Epithelial cell of prostate (primary cell): Measurements from ENCODE around the gene MARF1.

Source experiments
- DNase-seq: peaks from one replicate; pipeline ENCODE4 v3.0.0-alpha.2; 2011; ENCODE audit warnings: low read depth, low spot score
- H3K27ac ChIP-seq: fragments of 450-650 bp; 2 replicates; pipeline ENCODE4 v1.5.1; 2017; ENCODE audit warnings: mild to moderate bottlenecking

The MARF1 gene

DNA sequence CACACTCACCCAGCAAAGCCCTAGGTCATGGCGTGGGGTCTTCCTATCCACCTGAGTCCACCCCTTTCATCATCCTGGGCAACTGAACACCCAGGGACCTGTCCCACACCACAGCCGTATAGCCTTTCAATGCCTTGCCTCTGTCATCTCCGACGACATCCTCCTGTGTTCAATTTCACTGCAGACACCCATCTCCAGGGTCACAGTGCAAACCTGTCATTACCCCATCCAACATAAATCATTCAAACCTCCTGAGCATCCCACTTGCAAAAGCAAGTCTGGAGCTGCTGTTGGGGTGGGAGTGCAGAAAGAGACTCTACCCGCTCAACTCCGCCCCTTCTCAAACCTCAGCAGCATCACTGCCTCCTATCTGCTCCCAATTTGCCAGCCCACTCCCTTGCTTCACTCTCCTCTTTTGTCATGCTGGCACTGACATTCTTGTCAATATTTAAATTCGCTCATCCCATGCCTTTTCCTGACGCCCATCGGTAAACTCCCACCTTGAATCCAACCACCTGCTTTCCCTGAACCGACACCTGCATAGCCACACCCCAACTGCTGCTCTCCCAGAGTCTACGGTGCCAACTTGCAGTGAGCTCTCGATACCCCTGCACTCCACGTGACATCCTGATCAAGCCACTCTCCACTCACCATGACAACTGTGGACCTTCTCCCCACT, 37.0 kb downstream of the MARF1 start:
- DNase-seq: no peak
- H3K27ac ChIP-seq: peak overlapping the region; percentile 27

DNA sequence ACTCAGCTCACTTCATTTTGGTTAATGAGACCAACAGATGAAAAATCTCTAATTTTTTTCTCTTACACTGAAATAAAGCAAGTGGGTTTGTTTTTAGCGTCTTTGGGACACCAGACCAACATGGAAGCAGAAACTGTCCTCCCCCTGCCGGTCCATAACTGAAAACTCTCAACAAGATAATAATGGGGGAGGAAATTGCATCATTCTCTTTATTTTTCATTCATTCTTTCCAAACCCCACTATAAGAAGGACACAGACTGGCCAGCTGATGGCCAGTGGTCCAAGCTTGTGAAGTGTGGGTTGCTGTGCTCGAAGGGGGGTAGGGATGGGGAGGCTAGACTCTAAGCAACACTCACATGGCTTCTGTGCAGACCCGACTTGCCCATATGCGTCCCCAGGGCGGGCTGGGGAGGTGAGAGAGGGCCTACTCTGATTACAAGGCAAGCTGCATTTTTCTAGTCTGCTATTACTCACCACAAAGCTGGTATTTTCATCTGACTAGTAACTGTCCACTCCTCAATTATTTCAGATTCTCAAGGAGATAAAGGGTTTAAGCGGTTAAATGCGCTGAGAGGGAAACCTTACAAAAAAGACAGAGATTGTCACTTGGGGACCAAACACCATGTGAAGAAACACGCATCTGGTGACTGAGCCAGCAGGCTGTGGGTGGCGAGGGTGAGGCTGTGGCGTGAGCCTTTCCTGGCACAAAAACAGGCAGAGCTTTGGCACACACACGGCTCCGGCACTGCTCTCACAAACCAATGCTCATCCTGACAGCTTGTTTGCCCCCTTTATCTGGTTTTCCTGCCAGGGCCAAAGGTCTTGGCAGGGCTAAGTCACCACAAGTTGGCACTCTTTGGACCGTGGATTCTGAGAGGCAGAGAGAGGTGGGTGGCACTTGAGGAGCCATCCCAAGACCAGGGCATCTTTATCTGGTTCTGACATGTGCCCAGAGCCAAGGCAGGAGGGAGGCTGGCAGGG, 38.2 kb downstream of the MARF1 start:
- no peak for DNase-seq
- H3K27ac ChIP-seq: peak overlapping the region; percentile 29

DNA sequence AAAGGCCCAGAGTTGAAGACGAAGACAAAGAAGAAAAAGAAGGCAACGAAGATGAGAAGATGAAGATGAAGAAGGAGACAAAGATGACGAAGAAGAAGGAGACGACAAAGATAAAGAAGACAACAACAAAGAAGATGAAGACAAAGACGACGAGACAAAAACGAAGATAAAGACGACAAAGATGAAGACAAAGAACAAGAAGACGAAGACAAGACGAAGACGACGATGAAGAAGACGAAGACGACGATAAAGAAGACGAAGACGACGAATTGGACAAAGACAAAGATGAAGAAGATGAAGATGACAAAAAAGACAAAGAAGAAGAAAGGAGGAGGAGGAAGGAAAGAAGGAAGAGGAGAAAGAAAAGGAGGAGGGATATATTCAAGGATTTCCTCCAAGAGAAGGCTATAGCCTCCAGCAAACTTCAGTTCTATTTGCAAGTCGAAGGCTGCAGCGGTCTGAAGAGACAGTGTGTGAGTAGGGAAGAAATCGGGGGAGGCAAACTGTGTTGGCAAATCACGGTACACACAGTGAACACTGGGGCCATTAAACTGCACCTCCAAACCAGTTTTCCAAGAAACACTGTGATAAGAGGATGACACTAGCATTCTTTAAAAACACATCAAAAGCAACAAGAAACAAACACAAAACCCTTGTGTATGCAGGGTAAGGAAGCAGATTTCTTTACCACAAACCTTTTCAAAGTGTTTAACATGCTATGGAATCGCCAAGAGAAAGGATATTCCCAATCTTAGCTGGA, 40.5 kb downstream of the MARF1 start:
- DNase-seq: no peak

GRCh38 chr16:15601212-15601879, 41.6 kb downstream of the MARF1 start:
- no peak for DNase-seq
- no peak overlapping the region for H3K27ac ChIP-seq

More for the DNA sequence above, 40.5 kb downstream of the MARF1 start:
- H3K27ac ChIP-seq: no peak overlapping the region

GRCh38 chr16:15599303-15600070, 43.5 kb downstream of the MARF1 start:
- H3K27ac ChIP-seq: no peak overlapping the region
- DNase-seq: no peak

- no peak for DNase-seq
- no peak overlapping the region for H3K27ac ChIP-seq
These were observed 44.2 kb downstream of the MARF1 start for GRCh38 chr16:15598648-15599190.

- DNase-seq: no peak
- H3K27ac ChIP-seq: no peak overlapping the region
These were observed 44.9 kb downstream of the MARF1 start for GRCh38 chr16:15597822-15598647.

- no peak for DNase-seq
- no peak overlapping the region for H3K27ac ChIP-seq
These were observed 45.8 kb downstream of the MARF1 start for GRCh38 chr16:15597135-15597534.

- no peak for DNase-seq
- no peak overlapping the region for H3K27ac ChIP-seq
These were observed 48.1 kb downstream of the MARF1 start for GRCh38 chr16:15594711-15595320.

DNA sequence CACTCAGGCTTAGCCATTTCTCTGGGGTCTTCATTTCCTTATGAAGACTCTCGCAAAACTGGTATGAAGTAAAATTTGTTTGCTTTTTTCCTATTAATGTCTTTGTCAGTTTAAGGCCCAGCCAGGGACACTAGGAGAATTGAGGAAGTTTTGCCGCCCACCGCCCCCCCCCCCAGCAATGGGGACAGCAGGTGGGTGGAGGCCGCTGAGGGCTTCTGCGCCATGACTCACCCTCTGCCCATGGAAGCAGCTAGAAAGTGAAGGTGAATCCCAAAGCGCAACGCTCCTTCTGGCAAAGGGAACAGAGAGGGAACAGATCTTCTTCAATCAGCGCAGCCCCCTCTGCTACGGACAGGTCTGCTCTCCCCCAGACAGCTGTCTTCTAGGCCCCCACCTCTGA, 49.7 kb downstream of the MARF1 start:
- H3K27ac ChIP-seq: peak overlapping the region; percentile 99
- no peak for DNase-seq

GRCh38 chr16:15592324-15592723, 50.6 kb downstream of the MARF1 start:
- no peak for DNase-seq
- peak overlapping the region; percentile 99 for H3K27ac ChIP-seq

GRCh38 chr16:15587152-15587825, 55.7 kb downstream of the MARF1 start:
- no peak for DNase-seq

GRCh38 chr16:15586716-15587115, 56.2 kb downstream of the MARF1 start:
- no peak for DNase-seq
- H3K27ac ChIP-seq: no peak overlapping the region

More at GRCh38 chr16:15587152-15587825, 55.7 kb downstream of the MARF1 start:
- H3K27ac ChIP-seq: no peak overlapping the region

DNA sequence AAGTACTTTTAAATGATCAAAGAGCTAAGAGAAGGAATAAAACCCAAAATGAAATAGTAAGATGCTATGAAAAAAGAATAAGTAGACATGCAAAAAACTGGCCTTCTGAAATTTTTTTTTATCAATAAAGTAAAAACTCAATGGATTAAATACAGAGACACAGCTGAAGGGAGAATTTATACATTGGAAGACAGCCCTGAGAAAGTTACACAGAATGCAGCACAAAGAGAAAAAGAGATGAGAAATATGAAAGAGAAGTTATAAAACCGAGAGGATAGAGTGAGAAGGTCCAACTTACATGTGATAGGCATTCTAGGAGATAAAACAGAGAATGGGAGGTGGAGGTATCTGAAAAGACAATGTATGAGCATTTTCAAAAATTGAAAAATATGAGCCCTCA, 57.0 kb downstream of the MARF1 start:
- no peak overlapping the region for H3K27ac ChIP-seq
- no peak for DNase-seq

DNA sequence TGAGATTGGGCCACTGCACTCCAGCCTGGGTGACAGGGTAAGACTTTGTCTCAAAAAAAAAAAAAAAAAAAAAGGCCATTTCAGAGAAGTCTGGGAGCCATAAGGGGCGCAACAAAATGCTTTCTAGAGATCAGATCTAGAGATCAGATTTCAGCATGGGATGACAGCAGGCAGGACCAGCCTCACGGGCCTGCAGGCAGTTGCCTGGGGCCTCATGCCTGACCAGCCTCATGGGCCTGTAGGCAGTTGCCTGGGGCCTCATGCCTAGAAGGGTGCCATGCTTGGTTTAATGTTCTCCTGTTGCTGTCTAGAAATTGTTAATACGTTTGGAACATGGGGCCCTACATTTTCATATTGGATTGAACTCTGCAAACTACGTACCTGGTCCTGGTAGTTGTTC, 59.4 kb downstream of the MARF1 start:
- DNase-seq: no peak
- no peak overlapping the region for H3K27ac ChIP-seq

GRCh38 chr16:15581127-15581815, 61.7 kb downstream of the MARF1 start:
- no peak for DNase-seq
- H3K27ac ChIP-seq: no peak overlapping the region

GRCh38 chr16:15578824-15579223, 64.1 kb downstream of the MARF1 start:
- no peak for DNase-seq

More at GRCh38 chr16:15578824-15579223, 64.1 kb downstream of the MARF1 start:
- no peak overlapping the region for H3K27ac ChIP-seq
